ENCODE results near the gene NCKAP1. TPM values are rescaled to one million over a fixed set of nuclear protein-coding genes. Genes with fewer than 3 reads are reported as not detected.
A peak's percentile ranks its signal among the peaks of the same experiment; 100 is the strongest.
"Not testable (repeated sequence)": the region's sequence is repeated elsewhere in the genome, so short reads cannot be mapped to it uniquely, and the experiment has no call there.

The NCKAP1 gene
- total RNA-seq, 2 donors from 2014 or later, result 9.3 to 12.4 TPM

DNA sequence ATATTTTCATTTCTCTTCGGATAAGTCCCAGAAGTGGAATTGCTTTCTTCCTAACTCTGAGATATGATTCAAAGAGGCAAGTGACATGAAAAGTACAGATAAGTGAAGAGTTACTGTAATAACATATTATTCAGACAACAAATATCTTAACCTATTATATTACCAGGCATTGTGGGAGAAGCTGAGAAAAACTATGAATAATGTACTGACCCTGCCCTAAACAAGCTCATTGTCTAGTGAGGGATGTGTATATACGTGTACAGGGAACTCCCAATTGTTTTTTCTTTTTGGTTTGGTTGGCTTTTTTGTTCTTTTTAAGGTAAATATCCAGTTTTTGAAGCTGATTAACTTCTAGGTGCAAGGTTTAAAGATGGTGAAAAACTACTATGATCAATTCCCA lies 26.5 kb downstream of the NCKAP1 start:
- ATAC-seq (replicated peaks in 1 of 2) (no peak), DNase-seq (no peak)
- H3K4me3 Mint-ChIP-seq, result no peak overlapping the region
- H3K27me3 Mint-ChIP-seq (ENCODE audit: low read depth), result peaks cover 12% of the 10 kb centered on the region
- H3K36me3 Mint-ChIP-seq (ENCODE audit: insufficient read depth in 2 of 2), result peaks cover 0 to 1% of the 10 kb centered on the region in 2 donors
- no peaks in the 10 kb centered on the region for H3K9me3 Mint-ChIP-seq
- H3K27ac Mint-ChIP-seq, result no peak overlapping the region
- no peaks in the 10 kb centered on the region for H3K4me1 Mint-ChIP-seq (ENCODE audit: low read depth)

DNA sequence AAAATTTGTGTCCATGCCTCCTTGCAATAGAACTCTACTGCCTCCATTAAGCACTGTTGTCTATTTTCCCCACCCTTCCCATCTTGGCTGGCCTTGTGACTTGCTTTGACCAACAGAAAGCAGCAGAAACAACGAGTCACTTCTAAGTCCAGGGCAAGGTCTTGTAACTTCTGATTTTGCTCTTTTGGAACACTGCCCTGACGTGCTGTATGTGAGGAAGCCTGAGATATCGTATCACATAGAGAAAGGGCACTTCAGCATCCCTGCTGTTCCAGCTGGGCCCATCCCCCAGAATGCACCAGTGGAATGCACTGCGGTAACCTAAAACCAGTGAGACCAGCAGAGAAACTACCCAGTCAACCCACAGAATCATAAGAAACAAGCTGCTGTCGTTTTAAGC lies 28.1 kb downstream of the NCKAP1 start:
- no peaks in the 10 kb centered on the region for H3K4me1 Mint-ChIP-seq (ENCODE audit: low read depth)
- H3K36me3 Mint-ChIP-seq (ENCODE audit: insufficient read depth in 2 of 2), result no peaks in the 10 kb centered on the region
- no peak overlapping the region for H3K4me3 Mint-ChIP-seq
- no peak overlapping the region for H3K27ac Mint-ChIP-seq
- peaks cover 12% of the 10 kb centered on the region for H3K27me3 Mint-ChIP-seq (ENCODE audit: low read depth)
- ATAC-seq (replicated peaks in 1 of 2) (no peak), DNase-seq (no peak)
- no peaks in the 10 kb centered on the region for H3K9me3 Mint-ChIP-seq

DNA sequence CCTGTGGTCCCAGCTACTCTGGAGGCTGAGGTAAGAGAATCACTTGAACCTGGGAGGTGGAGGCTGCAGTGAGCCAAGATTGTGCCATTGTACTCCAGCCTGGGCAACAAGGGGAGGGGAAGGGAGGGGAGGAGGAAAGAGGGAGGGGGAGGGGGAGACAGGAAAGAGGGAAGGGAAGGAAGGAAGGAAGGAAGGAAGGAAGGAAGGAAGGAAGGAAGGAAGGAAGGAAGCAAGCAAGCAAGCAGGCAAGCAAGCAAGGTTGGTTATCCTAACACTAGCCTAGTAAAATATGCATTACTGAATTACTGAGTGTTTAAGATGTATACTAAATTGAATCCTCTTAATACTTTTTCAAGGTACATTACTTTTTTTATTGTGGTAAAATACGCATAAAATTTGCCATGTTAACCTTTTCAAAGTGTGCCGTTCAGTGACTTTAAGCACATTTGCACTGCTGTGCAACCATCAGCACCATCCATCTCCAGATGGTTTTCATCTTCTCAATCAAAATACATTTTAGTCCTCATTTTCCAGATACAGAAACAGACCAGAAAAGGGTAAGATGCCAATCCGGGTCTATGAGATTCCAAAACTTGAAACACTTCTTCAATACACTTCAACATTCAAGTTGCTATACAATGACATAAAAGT lies 28.9 kb downstream of the NCKAP1 start:
- DNase-seq, result no peak
- no peak for ATAC-seq (replicated peaks in 1 of 2)
- H3K27me3 Mint-ChIP-seq (ENCODE audit: low read depth), result peaks cover 12% of the 10 kb centered on the region
- H3K9me3 Mint-ChIP-seq, result no peaks in the 10 kb centered on the region
- no peaks in the 10 kb centered on the region for H3K36me3 Mint-ChIP-seq (ENCODE audit: insufficient read depth in 2 of 2)
- H3K27ac Mint-ChIP-seq, result no peak overlapping the region
- H3K4me3 Mint-ChIP-seq, result no peak overlapping the region
- H3K4me1 Mint-ChIP-seq (ENCODE audit: low read depth), result no peaks in the 10 kb centered on the region

DNA sequence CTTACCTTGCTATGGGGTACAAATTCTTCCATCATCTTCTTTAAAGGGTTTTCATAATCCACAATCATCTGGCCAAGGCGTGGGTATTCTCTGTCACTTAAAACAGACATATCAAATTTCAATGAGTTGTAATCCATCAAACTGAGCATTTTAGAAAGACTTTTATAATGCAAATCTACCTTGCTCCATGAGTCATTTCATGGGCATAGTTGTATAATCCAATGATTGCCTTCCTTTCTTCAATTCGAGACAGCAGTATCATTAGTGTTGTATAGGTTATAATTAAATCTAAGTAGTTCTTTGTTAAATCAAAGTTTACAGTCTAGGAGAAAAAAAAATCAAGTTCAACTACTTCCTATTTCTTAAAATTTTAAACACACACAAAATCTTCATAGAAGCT lies 36.3 kb downstream of the NCKAP1 start:
- Mint-ChIP-seq H3K4me3 (no peak overlapping the region), H3K9me3 (no peaks in the 10 kb centered on the region), H3K4me1 (ENCODE audit: low read depth) (no peaks in the 10 kb centered on the region), H3K27me3 (ENCODE audit: low read depth) (no peaks in the 10 kb centered on the region), H3K36me3 (ENCODE audit: insufficient read depth in 2 of 2) (peaks cover 2 to 8% of the 10 kb centered on the region in 2 donors), H3K27ac (no peak overlapping the region)
- ATAC-seq (replicated peaks in 1 of 2), result no peak
- no peak for DNase-seq

DNA sequence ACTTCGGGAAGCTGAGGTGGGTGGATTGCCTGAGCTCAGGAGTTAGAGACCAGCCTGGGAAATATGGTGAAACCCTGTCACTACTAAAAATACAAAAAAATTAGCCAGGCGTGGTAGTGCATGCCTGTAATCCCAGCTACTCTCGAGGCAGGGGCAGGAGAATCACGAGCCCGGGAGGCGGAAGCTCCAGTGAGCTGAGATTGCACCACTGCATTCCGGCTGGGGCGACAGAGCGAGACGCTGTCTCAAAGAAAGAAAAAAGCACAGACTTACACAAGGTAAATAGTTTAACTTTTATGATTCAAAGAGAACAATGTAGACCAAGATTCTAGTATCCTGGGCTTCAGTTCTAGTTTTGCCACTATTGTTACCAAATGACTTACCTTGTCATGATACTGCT lies 37.4 kb downstream of the NCKAP1 start:
- Mint-ChIP-seq H3K4me3 (no peak overlapping the region), H3K4me1 (ENCODE audit: low read depth) (no peaks in the 10 kb centered on the region), H3K36me3 (ENCODE audit: insufficient read depth in 2 of 2) (peaks cover 2 to 8% of the 10 kb centered on the region in 2 donors), H3K9me3 (no peaks in the 10 kb centered on the region), H3K27ac (no peak overlapping the region), H3K27me3 (ENCODE audit: low read depth) (no peaks in the 10 kb centered on the region)
- no peak for ATAC-seq (replicated peaks in 1 of 2)
- no peak for DNase-seq

DNA sequence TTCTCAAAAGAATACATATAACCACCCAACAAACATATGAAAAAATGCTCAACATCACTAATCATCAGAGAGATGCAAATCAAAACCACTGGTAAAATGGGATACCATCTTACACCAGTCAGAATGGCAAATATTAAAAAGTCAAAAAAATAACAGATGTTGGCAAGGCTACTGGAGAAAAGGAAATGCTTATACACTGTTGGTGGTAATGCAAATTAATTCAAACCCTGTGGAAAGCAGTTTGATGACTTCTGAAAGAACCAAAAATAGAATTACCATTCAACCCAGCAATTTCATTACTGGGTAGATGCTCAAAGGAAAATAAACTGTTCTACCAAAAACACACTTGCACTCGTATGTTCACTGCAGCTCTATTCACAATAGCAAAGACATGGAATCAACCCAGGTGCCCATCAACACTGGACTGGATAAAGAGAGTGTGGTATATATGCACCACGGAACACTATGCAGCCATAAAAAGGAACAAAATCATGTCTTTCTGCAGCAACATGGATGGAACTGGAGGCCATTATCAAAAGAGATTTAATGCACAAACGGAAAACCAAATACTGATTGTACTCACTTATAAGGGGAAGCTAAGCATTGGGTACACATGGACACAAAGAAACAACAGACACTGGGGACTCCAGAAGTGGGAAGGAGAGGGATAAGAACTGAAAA lies 38.8 kb downstream of the NCKAP1 start:
- H3K4me3 Mint-ChIP-seq, result no peak overlapping the region
- H3K36me3 Mint-ChIP-seq (ENCODE audit: insufficient read depth in 2 of 2), result peaks cover 2 to 8% of the 10 kb centered on the region in 2 donors
- H3K4me1 Mint-ChIP-seq (ENCODE audit: low read depth), result no peaks in the 10 kb centered on the region
- DNase-seq (no peak), ATAC-seq (replicated peaks in 1 of 2) (no peak)
- no peak overlapping the region for H3K27ac Mint-ChIP-seq
- no peaks in the 10 kb centered on the region for H3K27me3 Mint-ChIP-seq (ENCODE audit: low read depth)
- no peaks in the 10 kb centered on the region for H3K9me3 Mint-ChIP-seq

DNA sequence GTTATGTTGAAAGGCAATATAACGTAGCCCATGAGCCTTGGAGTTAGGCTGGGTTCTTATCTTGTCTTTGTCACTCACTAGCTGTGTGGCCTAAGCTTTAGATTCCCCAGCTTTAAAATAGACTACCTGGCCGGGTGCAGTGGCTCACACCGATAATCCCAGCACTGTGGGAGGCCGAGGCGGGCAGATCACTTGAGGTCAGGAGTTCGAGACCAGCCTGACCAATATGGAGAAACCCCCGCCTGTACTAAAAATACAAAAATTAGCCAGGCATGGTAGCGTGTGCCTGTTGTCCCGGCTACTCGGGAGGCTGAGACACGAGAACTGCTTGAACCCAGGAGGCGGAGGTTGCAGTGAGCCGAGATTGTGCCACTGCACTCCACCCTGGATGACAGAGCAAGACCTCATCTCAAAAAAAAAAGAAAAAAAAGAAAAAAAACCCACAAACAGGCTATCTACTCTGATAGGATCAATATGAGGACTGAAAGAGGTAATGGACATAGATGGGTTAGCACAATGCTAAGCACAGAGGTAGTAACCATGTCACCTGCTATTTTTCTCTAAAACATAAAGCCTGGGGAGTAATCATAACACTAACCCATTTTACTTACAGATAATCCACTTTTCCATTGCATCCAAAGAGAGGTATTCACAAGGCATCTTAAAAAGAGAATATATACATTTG lies 43.9 kb downstream of the NCKAP1 start:
- no peak for ATAC-seq (replicated peaks in 1 of 2)

DNA sequence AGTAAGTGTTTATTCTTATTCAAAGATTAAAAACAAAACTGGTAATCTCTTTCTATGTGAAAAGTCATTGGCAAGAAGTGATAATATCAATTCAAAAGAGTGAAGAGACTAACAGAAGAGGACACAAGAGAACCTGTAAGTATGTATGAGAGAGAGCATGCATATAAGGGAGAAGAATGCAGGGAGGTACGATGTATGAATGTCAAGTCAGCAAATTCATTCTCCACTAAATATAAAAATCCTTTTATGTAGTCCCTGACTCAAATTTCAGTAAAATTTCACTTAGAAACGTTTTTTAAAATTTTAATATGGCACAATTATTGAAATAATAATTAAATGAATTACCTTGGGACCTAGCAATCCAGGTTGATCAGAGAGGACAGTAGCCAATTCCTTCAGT lies 55.3 kb downstream of the NCKAP1 start:
- H3K27ac Mint-ChIP-seq, result no peak overlapping the region
- ATAC-seq (replicated peaks in 1 of 2) (no peak), DNase-seq (no peak)
- H3K4me3 Mint-ChIP-seq, result no peak overlapping the region
- H3K27me3 Mint-ChIP-seq (ENCODE audit: low read depth), result no peaks in the 10 kb centered on the region
- H3K36me3 Mint-ChIP-seq (ENCODE audit: insufficient read depth in 2 of 2), result peaks cover 0 to 4% of the 10 kb centered on the region in 2 donors
- no peaks in the 10 kb centered on the region for H3K4me1 Mint-ChIP-seq (ENCODE audit: low read depth)
- no peaks in the 10 kb centered on the region for H3K9me3 Mint-ChIP-seq

More for the DNA sequence above, 43.9 kb downstream of the NCKAP1 start:
- H3K27ac Mint-ChIP-seq, result no peak overlapping the region
- no peaks in the 10 kb centered on the region for H3K9me3 Mint-ChIP-seq
- no peak for DNase-seq
- no peaks in the 10 kb centered on the region for H3K27me3 Mint-ChIP-seq (ENCODE audit: low read depth)
- H3K36me3 Mint-ChIP-seq (ENCODE audit: insufficient read depth in 2 of 2), result peaks cover 0 to 3% of the 10 kb centered on the region in 2 donors
- no peaks in the 10 kb centered on the region for H3K4me1 Mint-ChIP-seq (ENCODE audit: low read depth)
- no peak overlapping the region for H3K4me3 Mint-ChIP-seq

DNA sequence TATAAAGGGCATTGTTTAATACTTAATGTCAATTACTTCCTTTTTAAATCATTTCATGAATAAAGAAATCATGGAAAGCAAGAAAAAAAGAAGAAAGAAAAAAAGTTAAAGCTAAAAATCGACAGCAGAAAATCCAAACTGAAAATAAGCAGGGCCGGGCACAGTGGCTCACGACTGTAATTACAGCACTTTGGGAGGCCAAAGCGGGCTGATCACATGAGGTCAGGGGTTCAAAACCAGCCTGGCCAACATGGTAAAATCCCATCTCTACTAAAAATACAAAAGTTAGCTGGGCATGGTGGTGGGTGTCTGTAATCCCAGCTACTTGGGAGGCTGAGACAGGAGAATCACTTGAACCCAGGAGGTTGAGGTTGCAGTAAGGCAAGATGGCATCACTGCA lies 56.8 kb downstream of the NCKAP1 start:
- H3K27me3 Mint-ChIP-seq (ENCODE audit: low read depth); H3K9me3 Mint-ChIP-seq; H3K27ac Mint-ChIP-seq; H3K4me1 Mint-ChIP-seq (ENCODE audit: low read depth); ATAC-seq (replicated peaks in 1 of 2); H3K4me3 Mint-ChIP-seq; DNase-seq; H3K36me3 Mint-ChIP-seq (ENCODE audit: insufficient read depth in 2 of 2): not testable (repeated sequence)

DNA sequence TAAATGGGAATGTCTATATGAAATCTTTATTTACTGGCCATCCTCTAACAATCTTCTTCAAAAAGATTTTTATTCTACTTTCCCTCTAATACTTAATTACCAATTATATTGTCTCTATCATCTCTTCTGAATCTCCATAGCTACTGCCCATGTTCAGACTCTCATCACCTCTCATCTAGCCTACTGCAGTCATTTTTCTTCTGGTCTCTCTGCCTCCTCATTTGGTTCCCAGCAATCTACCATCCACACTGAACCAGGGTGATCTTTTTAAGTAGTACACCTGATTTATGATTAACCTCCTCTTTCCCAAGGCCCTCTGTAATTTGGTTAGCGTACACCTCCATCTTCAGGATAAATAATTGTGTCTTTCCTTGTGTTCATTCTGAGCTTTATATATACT lies 57.6 kb downstream of the NCKAP1 start:
- H3K27ac Mint-ChIP-seq, result no peak overlapping the region
- DNase-seq (no peak), ATAC-seq (replicated peaks in 1 of 2) (no peak)
- H3K27me3 Mint-ChIP-seq (ENCODE audit: low read depth), result no peaks in the 10 kb centered on the region
- no peaks in the 10 kb centered on the region for H3K9me3 Mint-ChIP-seq
- no peaks in the 10 kb centered on the region for H3K4me1 Mint-ChIP-seq (ENCODE audit: low read depth)
- no peak overlapping the region for H3K4me3 Mint-ChIP-seq
- H3K36me3 Mint-ChIP-seq (ENCODE audit: insufficient read depth in 2 of 2), result peaks cover 2 to 6% of the 10 kb centered on the region in 2 donors

DNA sequence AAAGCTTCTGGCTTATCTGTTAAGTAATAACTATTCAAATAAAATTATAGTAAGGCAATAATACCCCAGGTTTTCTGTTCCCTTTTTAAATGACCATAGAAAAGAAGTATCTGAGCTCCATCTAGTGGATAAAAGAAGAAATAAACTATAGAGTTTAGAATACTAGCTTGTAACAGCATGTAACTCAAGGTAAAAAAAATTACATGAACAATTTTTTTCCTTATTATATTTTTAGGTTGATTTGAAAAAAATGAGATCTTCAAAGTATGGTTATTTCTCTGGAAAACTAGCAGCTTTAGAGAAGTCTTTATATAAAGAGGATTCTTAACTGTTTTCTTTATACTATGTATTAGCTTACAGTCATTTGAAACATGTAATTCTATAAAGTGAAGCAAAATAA lies 58.1 kb downstream of the NCKAP1 start:
- Mint-ChIP-seq H3K4me3 (no peak overlapping the region), H3K36me3 (ENCODE audit: insufficient read depth in 2 of 2) (peaks cover 2 to 6% of the 10 kb centered on the region in 2 donors), H3K9me3 (no peaks in the 10 kb centered on the region), H3K4me1 (ENCODE audit: low read depth) (no peaks in the 10 kb centered on the region), H3K27me3 (ENCODE audit: low read depth) (no peaks in the 10 kb centered on the region), H3K27ac (no peak overlapping the region)
- no peak for ATAC-seq (replicated peaks in 1 of 2)
- no peak for DNase-seq

DNA sequence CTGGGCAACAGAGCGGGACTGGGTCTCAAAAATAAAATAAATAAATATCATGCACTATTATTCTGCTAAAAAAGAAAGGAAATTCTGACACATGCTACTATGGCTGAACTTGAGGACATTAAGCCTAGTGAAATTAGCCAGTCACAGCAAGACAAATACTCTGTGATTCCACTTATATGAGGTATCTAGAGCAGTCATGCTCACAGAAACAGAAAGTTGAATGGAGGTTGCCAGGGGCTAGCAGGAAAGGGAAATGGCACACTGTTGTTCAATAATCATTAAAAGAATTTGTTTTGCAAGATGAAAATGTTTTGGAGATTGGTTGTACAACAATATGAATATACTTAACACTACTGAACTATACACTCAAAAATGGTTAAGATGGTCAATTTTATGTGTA lies 60.8 kb downstream of the NCKAP1 start:
- peak overlapping the region; percentile 12 for H3K27ac Mint-ChIP-seq
- H3K9me3 Mint-ChIP-seq, result no peaks in the 10 kb centered on the region
- H3K4me3 Mint-ChIP-seq, result no peak overlapping the region

DNA sequence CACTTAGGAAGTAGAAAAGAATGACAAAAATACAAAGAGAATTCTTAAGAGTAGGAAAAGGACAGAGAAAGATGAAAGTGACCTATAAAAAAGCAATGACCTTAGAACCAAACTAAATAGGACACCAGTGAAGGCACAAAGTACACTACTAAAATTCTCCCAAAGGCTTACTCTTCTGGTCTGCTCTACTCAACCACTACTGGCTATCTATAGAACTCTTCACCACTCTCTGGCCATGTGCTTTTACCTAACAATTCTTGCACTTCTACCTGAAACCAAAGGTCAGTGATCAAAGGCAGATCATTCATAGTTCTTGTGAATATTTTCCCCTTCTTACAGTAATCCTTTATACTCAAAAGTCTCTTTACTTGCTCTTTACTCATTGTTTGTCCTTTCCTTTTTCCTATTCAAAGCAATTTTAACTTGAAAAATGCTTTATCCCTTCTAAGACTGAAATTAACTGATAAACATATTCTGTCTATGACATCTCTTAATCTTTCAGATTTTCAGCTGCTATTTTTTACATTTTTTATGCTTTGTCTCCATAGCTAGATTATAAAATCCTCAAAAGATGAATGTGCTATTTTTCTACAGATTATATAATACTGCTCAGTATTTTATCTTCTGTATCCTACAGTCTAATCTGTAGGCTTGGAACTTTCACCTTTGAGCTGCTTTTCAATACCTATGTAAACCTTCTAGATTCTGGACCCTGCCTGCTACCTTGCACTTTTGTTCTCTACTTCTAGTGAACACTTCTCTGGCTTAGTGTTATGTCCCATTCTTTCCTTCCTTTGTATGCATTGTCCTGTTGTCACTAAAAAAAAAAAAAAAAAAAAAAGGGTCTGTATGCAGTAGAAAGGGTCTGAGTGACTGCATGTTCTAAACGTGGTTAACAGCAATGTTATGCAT lies 64.6 kb downstream of the NCKAP1 start:
- Mint-ChIP-seq H3K27me3 (ENCODE audit: low read depth) (no peaks in the 10 kb centered on the region), H3K4me1 (ENCODE audit: low read depth) (no peaks in the 10 kb centered on the region), H3K36me3 (ENCODE audit: insufficient read depth in 2 of 2) (peaks cover 5 to 7% of the 10 kb centered on the region in 2 donors), H3K4me3 (no peak overlapping the region), H3K27ac (peak overlapping the region; percentile 61), H3K9me3 (peaks cover 2 to 6% of the 10 kb centered on the region in 2 donors)
- DNase-seq (no peak), ATAC-seq (replicated peaks in 1 of 2) (no peak)

More for the DNA sequence above, 60.8 kb downstream of the NCKAP1 start:
- DNase-seq (no peak), ATAC-seq (replicated peaks in 1 of 2) (no peak)
- Mint-ChIP-seq H3K4me1 (ENCODE audit: low read depth) (no peaks in the 10 kb centered on the region), H3K27me3 (ENCODE audit: low read depth) (no peaks in the 10 kb centered on the region), H3K36me3 (ENCODE audit: insufficient read depth in 2 of 2) (peaks cover 2 to 6% of the 10 kb centered on the region in 2 donors)
